Measurements from ENCODE around the gene C1QTNF1.

DNA sequence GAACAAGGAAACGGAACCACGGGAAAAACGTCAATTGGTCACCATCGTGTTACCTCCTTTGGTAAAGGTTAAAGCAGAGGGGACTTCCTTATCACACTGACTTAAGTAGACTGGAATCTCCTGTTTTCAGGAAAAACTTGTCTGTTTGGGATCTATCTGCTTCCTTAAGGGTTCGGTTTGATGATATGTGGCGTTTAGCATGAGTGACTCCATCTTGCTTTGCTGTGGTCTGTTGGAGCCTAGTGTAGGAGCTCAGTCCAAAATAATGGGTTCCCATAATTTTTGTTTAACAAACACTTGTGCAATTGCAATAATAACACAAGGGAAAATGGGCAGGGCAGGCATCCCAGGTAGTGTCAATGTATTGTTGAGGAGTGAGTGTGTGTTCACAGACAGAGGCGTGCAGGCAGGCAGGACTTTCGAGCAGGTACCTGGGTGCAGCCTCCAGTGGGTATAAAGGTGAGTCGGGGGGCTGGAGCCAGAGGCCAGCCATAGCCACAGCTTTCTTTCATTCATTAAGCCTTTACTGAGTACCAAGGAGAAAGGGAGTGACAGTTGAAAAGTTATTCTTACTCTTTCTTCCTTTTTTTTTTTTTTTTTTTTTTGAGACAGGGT, 46.4 kb downstream of the C1QTNF1 start:
- TF ChIP-seq, protein P1, sequence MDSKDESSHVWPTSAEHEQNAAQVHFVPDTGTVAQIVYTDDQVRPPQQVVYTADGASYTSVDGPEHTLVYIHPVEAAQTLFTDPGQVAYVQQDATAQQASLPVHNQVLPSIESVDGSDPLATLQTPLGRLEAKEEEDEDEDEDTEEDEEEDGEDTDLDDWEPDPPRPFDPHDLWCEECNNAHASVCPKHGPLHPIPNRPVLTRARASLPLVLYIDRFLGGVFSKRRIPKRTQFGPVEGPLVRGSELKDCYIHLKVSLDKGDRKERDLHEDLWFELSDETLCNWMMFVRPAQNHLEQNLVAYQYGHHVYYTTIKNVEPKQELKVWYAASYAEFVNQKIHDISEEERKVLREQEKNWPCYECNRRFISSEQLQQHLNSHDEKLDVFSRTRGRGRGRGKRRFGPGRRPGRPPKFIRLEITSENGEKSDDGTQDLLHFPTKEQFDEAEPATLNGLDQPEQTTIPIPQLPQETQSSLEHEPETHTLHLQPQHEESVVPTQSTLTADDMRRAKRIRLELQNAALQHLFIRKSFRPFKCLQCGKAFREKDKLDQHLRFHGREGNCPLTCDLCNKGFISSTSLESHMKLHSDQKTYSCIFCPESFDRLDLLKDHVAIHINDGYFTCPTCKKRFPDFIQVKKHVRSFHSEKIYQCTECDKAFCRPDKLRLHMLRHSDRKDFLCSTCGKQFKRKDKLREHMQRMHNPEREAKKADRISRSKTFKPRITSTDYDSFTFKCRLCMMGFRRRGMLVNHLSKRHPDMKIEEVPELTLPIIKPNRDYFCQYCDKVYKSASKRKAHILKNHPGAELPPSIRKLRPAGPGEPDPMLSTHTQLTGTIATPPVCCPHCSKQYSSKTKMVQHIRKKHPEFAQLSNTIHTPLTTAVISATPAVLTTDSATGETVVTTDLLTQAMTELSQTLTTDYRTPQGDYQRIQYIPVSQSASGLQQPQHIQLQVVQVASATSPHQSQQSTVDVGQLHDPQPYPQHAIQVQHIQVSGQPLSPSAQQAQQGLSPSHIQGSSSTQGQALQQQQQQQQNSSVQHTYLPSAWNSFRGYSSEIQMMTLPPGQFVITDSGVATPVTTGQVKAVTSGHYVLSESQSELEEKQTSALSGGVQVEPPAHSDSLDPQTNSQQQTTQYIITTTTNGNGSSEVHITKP (IDR thresholded peaks at IDR 0.05; ENCODE audit: partially characterized antibody), result no peak
- TF ChIP-seq, protein P2, sequence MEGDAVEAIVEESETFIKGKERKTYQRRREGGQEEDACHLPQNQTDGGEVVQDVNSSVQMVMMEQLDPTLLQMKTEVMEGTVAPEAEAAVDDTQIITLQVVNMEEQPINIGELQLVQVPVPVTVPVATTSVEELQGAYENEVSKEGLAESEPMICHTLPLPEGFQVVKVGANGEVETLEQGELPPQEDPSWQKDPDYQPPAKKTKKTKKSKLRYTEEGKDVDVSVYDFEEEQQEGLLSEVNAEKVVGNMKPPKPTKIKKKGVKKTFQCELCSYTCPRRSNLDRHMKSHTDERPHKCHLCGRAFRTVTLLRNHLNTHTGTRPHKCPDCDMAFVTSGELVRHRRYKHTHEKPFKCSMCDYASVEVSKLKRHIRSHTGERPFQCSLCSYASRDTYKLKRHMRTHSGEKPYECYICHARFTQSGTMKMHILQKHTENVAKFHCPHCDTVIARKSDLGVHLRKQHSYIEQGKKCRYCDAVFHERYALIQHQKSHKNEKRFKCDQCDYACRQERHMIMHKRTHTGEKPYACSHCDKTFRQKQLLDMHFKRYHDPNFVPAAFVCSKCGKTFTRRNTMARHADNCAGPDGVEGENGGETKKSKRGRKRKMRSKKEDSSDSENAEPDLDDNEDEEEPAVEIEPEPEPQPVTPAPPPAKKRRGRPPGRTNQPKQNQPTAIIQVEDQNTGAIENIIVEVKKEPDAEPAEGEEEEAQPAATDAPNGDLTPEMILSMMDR (IDR thresholded peaks at IDR 0.05 in 2 of 3, conservative IDR thresholded peaks at IDR 0.05 in 1 of 3; ENCODE audit: insufficient read depth in 2 of 3, low read depth in 1 of 3, low read length in 3 of 3), result no peak
- no peak for TF ChIP-seq HDAC6 (IDR thresholded peaks at IDR 0.05; ENCODE audit: low read depth, low read length)
- TF ChIP-seq MXI1 (IDR thresholded peaks at IDR 0.05; ENCODE audit: low read depth, low read length), result no peak
- TF ChIP-seq SMC3 (conservative IDR thresholded peaks at IDR 0.05; ENCODE audit: insufficient read depth, low read depth, low read length), result no peak
- TF ChIP-seq, protein P3, sequence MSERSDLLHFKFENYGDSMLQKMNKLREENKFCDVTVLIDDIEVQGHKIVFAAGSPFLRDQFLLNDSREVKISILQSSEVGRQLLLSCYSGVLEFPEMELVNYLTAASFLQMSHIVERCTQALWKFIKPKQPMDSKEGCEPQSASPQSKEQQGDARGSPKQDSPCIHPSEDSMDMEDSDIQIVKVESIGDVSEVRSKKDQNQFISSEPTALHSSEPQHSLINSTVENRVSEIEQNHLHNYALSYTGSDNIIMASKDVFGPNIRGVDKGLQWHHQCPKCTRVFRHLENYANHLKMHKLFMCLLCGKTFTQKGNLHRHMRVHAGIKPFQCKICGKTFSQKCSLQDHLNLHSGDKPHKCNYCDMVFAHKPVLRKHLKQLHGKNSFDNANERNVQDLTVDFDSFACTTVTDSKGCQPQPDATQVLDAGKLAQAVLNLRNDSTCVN (CRISPR knock-in tag; IDR thresholded peaks at IDR 0.05), result no peak
- TF ChIP-seq RHOXF2B (CRISPR knock-in tag; conservative IDR thresholded peaks at IDR 0.05), result no peak
- TF ChIP-seq RUNX1 (IDR thresholded peaks at IDR 0.05; ENCODE audit: low read depth), result no peak
- TF ChIP-seq MAZ (CRISPR knock-in tag; conservative IDR thresholded peaks at IDR 0.05 in 1 of 2, IDR thresholded peaks at IDR 0.05 in 1 of 2), result no peak
- no peak for TF ChIP-seq BRCA1 (IDR thresholded peaks at IDR 0.05)
- no peak for TF ChIP-seq BRCA1 (CRISPR knock-in tag; IDR thresholded peaks at IDR 0.05)
- TF ChIP-seq FOXP1 (CRISPR knock-in tag; IDR thresholded peaks at IDR 0.05), result no peak
- TF ChIP-seq ILF3 (IDR thresholded peaks at IDR 0.05; ENCODE audit: borderline replicate concordance), result no peak
- no peak for TF ChIP-seq GTF2F1 (IDR thresholded peaks at IDR 0.05; ENCODE audit: low read depth, low read length)

Measured in K562 (cell line).